NAMALWA (cell line): ENCODE measurements around the gene ZDHHC1.
"Not testable (repeated sequence)": the region's sequence is repeated elsewhere in the genome, so short reads cannot be mapped to it uniquely, and the experiment has no call there.

Experiments
- DNase-seq: peaks from one replicate; pipeline ENCODE4 v3.0.0-alpha.2; 2015; ENCODE audit warnings: low spot score

ZDHHC1 gene

DNA sequence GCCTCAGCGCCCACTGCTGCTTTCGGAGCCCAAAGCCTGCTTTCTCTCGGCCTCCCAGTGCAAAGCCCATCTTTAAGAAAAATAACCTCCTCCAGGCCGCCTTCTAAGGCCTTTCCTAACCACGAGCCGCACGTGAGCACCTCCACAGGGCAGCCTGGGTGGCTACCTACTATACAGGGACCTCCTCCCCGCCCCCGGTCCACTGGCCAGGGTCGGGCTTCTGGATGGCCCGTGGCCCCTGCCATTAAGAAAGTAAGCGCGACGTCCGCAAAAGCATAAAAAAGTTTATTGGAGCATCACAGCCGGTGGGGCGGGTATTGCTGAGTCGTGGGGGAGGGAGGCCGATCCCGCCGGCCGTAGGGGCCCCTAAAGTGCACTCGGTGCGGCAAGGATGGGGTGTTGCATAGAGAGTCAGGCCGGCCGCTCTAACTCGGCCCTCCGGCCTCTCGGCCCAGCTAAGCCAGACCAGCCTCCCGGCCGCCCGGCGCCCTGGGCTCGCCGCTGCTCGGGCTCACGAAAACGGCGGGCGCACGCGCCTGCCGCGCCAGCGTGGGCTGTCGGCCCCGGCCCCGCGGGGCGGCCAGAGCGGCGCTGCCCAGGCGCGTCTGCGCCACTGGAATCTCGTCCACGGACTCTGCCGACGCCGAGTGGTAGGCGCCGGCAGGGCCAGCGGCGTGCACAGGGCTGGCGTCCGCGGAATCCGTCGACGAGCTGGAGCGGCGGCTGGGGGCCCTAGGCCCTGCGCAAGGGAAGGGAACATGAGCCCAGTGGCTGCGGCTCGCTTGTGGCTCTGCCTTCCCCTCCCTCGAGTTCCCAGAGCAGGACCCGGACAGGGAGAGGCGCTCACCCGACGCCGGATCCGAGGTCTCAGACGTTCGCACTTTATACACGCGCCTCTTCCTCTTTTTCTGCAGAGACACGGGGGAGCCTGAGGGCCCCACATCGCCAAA lies 21.8 kb downstream of the ZDHHC1 start:
- no peak for DNase-seq

DNA sequence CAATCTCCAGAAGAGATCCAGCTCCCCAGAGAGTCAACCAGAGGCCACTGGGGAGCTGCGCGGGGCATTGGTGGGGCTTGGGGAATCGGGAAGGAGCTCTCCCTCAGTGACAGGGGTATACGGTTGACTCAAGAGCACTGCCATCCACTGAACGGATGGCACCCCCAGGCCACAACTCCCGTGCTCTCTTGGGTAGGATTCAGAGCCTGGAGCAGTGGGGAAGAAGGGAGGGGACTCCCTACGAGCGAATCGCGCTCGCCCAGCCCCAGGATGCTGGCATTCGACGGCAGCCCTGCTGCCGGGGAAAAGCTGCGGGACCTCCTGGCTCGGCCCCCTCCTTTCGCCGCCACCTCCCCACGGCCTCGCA lies 22.5 kb downstream of the ZDHHC1 start:
- no peak for DNase-seq

DNA sequence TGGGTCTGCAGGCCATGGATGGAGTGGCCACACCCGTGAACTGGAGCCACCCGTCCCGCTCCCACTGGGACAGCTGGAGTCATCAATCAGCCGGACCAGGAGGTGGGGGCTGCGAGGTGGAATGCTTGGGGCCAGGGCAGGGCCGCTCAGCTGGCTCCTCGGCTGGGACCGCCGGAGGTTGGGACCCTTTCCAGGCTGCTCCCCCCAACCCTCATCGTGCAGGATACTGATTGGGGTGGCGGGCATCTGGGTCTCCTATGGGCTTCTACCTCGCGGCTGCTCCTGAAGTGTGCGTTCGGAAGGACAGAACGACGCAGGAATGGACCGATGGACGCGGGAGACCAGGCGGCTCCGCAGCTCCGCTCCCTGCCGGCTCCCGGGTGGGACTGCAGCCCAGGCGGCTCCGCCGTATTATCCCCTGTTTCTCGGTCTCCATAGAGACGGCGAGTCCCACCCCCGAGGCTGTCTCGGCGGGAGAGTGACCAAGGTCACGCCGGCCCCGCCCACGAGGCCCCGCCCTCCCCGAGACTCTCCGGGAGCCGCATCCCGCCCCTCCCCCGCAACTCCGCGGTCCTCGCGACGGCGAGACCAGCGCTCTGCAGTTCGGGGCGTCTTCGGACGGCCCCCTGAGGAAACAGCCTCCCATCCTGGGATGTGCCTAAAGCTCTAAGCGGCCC lies 23.0 kb downstream of the ZDHHC1 start, which contains the start of gene TPPP3:
Gene TPPP3 (minus strand): TSS at position 388 of the 677 bp plus-strand sequence. CDS start 2,387 bp downstream, outside the sequence.
- no peak for DNase-seq

DNA sequence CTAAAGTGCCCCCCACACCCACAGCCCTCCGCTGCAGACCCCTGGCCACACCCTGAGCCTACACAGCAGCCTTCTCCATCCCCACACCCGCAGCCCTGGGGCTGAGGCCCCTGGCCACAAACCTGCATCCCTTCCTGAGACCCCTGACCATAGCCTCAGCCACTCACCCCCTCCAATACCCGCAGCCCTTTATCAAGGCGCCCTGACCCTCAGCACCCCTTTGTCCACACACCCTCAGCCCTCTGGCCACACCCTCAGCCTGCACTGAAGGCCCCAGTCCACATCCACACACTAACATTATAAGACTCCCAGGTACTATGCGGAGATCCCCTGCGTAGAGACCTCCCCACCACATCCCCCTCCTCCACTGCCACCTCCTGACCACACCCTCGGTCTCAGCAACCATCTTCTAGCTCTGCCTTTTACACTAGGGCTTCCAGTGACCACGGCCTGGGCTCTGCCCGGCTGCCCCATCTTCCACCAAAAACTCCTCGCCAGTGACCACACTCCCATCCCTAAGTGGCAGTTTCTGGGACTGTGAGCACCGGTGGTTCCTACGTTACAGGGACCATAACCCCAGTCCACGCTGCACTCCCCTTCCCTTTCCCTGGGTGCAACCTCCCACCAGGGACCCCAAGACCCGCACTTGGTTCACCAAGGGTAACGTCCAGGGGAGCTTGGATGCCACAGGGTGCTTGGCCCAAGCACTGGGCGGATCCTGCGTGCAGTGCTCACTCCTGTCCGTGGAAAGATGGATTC lies 23.8 kb downstream of the ZDHHC1 start:
- DNase-seq = no peak

DNA sequence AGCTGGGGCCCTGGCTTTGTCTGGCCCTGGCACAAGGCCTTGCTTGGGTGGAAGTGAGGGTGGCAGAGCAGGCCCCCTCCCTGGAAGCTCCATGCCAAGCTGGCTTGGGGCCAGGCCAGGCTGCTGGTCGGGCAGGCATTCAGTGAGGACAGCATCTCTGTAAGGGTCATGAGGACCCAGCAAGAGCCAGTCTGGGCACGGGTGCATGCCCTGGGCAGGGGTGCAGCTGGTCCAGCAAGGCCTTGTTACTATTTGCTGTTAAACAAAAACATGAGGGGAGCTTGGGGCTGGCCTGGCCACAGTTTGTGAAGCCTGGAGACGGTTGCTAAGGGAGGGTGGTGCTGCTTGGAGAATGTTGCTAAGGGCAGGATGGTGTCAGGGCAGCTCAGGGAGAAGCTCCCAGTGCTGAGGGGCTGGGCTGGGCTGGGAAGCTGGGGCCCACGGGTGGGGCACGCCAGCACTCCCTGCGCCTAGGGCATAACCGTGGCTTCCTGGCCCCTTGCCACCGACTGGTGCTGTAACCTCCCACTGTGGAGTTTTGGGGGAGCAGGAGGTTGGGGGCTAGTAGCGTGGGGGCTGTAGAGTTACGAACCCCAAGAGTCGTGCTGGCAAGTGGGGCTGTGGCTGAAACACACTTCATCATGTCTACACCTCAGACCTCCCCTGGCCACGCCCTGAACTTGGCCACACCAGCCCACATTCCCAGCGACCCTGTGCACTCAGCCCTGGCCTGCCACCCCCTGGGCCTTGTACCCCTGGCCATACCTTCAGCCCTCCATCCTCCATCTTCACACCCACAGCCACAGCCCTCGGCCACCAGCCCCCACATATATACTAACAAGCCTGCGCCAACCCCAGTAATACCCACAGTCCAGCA lies 24.6 kb downstream of the ZDHHC1 start:
- DNase-seq = peak; percentile 38

DNA sequence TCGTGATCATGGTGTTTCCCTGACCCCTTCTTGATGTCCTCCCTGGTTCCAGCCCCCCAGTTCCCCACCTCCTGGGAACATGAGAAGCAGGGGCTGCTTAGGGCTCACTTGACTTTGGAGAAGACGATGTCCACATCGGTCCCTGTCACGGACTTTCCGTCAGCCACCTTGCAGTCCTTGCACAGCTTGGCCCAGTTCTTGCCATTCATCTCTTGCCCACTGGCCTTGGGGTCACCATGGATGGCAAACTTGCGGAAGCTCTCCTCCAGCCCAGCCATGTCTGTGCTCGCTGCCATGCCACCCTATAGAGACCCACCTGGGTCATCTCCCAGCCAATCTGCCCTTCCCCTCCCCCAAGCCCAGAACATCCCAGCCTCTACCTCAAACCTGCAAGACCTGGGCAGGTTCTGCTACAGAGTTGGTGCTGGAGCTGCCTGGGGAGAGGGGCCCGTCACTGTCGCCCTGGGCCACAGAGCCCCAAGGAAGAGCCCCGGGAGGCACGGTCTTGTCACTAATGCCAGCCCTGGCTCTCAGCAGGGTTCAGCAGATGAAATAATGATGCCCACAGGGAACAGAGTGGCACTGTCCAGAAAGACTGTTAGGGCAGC lies 25.4 kb downstream of the ZDHHC1 start:
- DNase-seq = no peak

DNA sequence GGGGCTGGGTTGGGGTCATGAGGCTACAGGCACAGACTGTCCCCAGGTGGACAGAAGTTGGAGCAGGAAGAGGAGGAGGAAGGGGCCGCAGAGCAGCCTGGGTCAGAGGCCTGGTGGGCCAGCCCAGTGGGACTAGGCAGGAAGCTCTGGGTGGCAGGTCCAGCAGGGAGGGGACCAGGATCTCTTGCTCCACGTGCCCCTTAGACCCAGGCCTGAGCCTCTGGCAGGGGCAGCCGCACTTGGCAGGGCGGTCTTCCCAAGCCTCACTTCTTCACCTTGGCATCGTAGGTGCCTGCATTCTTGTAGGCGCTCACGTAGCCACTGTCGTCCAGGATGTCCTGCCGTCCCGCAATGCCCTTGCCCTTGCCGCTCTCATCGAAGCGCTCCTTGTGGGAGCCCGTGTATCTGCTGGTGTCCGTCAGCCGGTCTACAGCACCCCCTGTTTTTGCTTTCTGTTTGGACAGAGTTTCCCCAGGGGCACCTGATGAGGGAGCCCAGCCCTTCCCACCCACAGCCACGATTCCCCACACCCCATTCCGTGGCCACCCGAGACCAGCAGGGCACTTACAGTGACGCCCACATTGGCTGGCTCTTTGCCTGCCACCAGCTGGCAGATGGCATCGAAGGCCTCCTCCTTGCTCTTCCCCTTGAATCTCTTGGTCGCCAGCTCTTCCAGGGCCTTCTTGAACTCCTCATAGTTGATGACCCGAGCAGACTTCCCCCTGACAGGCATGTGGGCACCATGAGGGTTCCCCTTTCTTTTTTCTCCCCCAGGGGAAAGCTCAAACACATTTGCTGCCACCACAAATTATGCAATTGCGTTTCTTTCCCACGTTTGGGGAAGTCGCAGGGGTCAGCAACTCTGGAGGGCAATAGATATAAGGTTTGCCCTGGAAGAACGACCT lies 26.1 kb downstream of the ZDHHC1 start:
- no peak for DNase-seq

DNA sequence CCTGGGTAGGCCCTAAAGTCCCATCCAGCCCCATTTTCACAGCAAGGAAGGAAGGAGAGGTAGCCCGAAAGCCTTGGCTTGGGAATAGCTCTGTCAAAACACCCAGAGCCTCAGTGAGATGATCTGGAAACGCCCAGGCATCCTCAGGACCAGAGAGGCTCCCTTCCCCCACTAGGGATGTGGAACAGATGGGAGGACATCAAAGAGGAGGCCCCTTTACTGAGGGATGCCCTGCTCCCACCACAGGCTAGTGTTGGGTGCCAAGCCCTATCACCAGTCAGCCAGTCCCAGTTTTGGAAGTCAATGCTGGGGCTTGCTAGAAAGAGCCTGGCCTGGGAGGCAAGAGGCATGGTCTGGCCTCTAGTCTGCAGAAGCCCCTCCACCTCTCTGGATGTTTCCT lies 27.7 kb downstream of the ZDHHC1 start:
- no peak for DNase-seq

DNA sequence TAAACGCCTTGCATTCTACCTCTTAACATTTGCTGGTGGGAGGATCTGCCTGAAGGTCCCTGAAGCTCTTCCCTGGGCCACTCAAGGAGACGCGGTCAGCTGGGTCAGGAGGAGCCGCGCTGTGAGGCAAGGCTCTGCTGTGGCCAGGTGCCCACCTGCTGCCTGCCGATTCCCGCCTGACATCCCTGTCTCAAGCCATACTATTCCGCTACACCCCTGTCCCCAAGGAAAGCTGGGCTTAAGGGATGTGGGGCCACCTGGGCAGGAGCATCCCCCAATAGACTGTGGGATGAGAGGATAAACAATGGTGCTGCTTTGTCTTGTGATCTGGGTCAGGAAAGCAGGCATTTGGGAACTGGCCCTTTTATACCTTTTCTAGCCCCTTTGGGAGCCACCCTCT lies 28.1 kb downstream of the ZDHHC1 start:
- no peak for DNase-seq

DNA sequence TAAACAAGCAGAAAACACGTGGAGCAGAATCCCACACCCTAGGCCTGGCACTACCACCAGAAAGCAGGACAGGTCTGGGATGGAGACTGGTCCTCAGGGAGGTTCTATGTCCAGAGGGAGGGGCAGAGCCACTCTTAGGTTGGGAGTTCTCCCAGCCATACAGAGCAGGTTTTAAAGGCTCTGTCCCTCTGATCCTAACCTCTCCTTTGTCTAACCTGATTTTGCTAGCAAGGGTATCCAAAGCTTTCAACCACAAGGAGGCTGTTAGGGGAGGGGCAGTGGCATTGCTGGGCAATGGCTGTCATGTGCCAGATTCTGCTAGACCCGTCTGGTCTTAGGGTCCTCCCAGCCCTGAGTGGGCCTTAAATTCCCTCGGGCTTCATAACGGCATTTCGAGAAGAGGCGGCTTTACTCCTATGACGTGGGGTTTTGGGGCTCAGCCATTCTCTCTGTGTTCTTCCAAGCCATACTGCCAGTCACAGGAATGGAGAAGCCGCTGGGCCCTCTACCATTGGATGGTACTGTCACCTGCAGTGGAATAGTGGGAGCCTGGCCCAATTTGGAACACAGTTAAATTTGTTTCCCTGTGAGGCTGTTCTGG lies 28.7 kb downstream of the ZDHHC1 start:
- DNase-seq = no peak

DNA sequence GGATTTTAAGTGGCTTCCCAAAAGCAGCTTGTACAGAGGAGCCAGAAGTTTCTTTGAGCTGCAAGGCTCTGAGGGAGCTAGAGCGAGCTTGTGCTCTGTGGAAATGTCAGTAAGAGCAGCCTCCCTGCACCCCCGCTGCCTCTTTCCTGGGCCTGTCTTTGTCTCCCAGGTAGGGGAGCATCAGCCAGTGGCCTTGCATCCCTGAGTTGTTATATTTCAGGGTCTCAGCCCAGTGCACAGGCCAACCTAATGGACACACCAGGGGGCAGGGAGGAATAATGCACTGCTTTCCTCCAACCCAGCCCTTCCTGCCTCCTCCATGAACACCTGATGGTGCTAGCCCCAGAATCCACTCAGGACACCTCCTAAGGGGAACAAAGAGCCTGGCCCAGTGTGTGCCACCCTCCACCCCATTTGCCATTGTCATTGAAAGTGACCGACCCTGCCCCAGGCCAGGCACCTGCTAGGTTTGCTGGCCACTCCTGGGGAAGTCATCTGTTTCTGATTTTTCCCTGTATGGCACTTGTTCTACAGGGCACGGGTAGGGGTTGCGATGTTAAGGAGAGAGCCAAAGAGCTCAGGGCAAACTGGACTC lies 29.3 kb downstream of the ZDHHC1 start:
- DNase-seq = no peak

DNA sequence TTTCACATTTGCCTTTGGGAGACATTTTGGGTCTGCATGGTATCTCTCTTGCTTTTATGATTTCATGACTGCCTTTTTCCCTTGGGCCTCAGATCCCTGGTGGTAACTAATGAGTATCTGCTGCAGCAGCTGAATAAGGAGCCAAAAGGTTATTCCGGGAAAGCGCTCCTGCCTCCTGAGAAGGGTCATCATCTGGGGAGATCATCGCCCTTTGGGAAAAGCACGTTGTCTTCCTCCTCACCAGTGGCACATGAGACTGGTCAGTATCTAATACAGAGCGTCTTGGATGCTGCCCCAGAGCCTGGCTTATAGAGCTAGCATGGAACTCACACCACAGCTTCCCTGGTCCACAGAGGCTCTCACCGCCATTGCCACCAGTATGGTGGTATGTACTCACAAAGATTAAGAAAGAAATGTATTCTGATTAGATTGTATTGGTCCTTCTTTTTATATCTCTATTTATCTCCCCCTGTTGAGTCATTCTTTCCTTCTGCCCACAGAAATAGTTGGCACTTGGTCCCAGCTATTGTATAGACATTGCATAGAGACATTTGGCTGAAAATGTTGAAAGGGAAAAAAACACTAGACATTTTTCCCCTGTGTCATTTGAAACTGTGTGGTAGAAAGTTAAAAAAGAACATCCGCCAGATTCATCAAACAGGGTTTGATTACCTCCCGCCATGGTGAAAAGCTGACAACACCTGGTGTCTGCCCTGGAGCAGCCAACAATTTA lies 31.3 kb downstream of the ZDHHC1 start:
- DNase-seq = no peak

DNA sequence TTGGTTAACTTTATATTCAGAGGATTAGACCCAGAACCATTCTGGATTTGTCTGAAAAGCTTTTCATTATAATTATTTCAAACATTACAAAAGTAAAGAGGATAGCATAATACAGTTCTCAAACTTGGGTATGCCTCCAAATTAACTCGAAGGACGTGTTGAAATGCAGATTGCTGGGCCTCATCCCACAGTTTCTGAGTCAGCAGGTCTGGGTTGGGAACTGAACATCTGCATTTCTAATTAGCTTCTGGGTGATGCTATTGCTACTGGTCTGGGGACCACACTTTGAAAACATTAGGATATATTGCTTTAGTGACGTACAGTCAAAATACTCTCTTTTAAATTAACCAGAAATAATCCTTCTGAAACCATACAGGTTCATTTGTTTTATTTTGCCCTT lies 33.0 kb downstream of the ZDHHC1 start:
- DNase-seq = no peak

DNA sequence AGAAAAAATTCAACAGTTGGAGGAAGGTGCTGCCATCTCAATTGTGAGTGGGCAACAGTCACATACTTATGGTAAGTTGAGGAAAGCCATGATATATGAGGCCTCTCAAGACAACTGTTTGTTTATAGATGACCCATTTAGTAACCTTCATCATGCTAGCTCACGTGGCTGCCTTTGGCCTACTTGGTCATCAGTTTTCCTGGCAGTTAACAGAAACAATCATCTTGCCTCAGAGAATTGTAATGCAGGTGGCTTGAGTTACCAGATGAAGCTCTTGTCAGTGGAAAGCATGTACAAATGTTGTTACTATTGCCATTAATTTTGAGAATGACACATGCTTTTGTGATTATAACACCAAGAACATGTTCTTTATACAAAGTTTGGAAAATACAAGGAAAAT lies 37.6 kb downstream of the ZDHHC1 start:
- DNase-seq = no peak

DNA sequence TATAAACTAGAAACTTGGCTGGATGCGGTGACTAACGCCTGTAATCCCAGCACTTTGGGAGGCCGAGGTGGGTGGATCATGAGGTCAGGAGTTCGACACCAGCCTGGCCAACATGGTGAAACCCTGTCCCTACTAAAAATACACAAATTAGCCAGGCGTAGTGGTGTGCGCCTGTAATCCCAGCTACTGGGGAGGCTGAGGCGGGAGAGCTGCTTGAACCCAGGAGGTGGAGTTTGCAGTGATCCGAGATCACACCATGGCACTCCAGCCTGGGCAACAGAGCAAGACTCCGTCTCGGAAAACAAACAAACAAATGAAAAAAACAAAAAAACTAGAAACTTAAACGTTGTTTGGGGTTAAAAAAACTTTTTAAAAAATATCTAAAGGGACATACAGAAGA lies 40.3 kb downstream of the ZDHHC1 start:
- not testable (repeated sequence) for DNase-seq

DNA sequence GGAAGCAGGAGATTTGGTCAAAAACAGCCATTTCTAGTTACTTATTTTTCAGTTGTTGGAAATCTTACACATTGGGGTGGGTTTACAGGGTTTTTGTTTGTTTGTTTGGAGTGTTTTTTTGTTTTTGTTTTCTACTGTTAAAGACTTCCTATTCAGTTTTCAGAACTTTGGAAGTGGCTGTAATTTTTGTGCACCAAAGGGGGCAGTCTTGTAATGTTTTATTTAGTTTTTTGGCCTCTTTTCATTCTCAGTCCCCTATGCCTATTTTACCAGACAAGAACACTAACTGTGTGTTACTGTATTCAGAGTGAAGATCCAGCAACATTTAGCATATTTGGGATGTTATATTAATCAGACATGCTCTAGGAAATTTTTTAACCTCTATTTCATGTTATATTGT lies 43.6 kb downstream of the ZDHHC1 start:
- DNase-seq = peak; percentile 54

DNA sequence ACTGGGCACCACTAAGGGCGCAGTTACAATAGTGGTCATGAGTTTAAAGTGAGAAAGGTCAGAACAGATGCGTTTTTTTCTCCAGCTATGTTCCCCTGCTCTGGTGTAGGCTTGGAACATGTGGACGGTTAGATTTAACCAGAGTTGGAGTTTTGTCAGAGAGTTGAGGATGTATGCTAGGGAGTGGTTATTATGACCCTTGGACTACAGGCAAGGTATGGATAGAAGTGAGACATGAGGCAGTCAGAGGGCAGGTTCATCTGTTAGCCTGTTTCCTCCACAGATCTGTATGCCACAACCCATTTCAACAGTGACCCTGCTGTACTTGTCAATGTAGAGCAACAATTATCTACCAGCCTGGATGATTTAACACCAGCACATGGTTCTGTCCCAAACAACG lies 45.6 kb downstream of the ZDHHC1 start:
- no peak for DNase-seq

DNA sequence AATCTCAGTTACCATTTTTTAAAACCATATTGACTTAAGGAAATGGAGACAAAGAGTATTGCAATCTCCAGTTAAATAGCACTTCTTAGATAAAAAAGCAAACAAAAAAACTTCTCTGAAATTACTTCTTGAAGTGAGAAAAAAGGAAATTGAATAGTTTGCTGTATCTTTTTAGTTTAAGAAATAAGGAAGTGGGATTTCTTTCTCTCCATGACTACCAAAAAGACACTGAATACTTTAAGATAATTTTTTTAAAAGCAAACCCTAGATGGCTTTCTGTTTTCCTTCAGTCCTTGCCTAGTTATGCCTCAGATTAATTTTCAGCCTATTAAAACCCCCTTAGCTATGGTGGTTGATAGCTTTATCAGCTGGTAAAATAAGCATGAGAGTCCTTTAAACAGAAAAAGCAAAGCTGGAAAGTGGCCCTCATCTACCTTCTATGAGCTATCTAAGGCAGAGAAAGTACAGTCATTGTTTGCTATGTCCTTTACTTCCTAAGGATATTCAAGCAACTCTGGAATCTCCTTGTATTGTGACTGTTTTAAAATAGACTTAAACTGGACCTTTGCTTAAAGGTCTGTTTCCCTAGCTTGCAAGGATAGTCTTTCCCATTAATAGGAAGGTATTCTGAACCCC lies 51.6 kb downstream of the ZDHHC1 start:
- no peak for DNase-seq
